NCI-H187 (cell line): ENCODE data around the gene LPCAT4.
"Not testable (repeated sequence)": the region's sequence is repeated elsewhere in the genome, so short reads cannot be mapped to it uniquely, and the experiment has no call there.

ENCODE experiments used
- DNase-seq, 2 experiments: peaks; one replicate each; lab custom pipeline; 2025; lab: John Stamatoyannopoulos, UW

LPCAT4 gene

GRCh38 chr15:34362047-34362773, 4.8 kb downstream of the LPCAT4 start:
- no peak for DNase-seq

DNA sequence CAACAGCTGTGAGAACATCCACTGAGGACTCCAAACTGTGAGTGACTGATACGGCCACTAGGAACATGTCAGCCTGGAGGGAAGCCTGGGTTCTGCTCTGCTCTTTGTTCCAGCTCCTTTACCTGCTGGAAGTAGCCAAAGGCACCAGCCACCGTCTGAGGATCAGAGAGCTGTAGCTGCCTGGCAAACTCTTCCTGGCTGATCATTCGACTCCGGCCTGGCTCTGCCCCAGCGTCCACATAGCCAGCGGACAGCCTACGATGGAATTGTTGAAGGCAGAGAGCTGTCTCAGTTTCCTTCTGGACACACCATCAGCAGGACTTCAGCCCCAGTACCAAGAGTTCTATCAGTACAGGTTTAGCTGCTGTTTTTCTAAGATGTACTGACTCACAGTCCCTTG, 5.7 kb downstream of the LPCAT4 start:
- no peak for DNase-seq

- no peak for DNase-seq
These were observed 6.7 kb downstream of the LPCAT4 start for GRCh38 chr15:34360298-34360697.

DNA sequence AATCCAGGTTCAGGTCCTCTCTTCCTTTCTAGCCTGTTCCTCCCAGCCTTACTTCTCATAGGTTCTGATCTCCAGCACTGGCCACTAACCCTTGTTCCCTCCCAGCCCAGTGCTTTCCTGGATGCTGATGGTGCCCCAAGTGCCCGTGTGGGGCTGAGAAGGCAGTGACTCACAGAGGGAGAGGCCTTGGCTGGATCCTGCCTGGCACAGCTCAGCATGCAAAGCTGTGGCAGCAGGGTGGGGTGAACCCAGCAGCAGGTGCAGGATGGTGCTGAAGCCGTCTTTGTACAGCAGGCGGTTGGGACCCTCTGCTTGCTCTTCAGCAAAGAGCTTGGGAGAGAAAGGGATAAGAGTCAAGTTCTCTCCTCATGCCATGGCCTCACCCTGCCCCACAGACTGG, 7.6 kb downstream of the LPCAT4 start:
- DNase-seq, result no peak

DNA sequence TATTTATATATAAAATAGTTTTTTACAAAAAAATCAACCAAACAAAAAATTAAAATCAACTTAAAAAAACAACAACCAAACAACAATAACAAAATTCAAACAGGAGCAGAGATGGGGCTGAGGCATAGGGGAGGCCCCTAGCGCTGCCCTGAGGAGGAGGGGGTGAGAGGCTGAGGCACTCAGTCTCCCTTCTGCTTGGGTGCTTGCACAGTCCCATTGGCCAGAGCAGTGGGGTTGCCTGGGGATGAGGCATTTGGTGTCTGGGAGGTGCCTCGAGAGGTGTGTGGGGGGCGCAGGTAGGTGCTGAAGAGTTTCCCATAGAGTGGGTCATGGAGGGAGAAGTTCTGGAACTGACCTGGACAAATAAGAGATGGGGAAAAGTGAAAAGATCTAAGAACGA, 8.0 kb downstream of the LPCAT4 start:
- DNase-seq, result no peak

DNA sequence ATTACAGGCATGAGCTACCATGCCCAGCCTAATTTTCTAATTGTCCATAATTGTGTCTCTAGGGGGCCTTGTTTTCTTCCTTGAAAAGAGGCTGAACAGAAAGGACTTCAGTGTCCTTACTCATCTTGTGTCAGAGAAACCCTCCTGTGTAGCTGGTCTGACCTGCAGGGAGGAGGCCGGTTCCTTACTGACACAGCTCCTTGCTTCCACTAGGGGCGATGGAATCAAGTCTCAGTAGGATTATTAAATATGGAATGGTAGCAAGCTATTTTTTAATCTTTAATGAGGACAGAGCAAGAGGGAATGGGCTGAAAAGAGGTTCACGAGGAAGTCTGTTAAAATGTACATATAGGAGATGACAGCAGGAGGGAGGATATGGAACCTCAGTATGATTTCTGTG, 8.6 kb downstream of the LPCAT4 start:
- no peak for DNase-seq

GRCh38 chr15:34357653-34358052, 9.3 kb downstream of the LPCAT4 start:
- DNase-seq, result no peak

DNA sequence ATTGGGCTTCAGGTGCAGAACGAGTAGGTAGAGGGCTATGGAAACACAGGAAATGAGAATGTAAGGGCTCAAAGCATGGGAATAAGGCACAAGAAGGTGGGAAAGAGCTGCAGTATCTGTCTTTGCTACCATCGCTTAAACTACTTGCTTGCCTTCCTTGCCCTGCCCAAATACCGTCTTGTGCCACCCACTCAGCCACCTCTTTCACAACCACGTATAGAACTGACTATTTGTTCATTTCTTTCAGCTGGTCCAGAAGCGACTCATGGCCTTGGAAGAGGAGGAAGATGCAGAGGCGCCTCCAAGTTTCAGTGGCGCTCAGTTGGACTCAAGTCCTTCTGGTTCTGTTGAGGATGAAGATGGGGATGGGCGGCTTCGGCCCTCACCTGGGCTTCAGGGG, 11.8 kb downstream of the LPCAT4 start:
- no peak for DNase-seq

DNA sequence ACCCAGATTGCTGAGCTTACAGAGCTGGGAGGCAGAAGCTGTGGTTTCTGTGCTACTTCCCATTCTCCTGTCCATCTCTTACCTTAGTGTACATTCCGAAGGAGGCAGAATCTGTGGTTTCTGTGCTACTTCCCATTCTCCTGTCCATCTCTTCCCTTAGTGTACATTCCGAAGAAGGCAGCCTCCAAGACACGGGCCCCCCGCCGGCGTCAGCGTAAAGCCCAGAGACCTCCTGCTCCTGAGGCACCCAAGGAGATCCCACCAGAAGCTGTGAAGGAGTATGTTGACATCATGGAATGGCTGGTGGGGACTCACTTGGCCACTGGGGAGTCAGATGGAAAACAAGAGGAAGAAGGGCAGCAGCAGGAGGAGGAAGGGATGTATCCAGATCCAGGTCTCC, 12.7 kb downstream of the LPCAT4 start:
- DNase-seq, result no peak

DNA sequence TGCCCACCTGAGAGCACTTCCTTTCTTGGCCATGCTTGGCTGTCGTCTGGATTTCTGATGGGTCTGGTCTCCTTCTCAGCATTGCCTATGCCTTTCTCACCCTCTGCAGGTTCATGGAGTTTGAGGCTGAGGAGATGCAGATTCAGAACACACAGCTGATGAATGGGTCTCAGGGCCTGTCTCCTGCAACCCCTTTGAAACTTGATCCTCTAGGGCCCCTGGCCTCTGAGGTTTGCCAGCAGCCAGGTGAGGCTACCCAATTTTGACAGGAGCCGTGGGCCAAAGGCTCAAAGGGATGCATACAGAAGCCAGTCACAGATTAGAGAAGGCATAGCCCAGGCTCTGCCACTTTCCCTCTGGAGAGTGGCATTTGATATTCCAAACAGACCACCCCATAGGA, 13.4 kb downstream of the LPCAT4 start:
- no peak for DNase-seq

DNA sequence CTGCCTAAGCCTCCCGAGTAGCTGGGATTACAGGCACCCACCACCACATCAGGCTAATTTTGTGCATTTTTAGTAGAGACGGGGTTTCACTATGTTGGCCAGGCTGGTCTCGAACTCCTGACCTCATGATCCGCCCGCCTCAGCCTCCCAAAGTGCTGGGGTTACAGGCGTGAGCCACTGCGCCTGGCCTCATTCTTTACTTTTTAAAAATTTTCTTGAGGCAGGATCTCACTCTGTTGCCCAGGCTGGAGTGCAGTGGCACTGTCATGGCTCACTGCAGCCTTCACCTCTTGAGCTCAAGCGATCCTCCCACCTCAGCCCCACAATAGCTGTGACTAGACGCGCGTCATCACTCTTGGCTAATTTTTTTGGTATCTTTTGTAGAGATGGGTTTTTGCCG, 14.0 kb downstream of the LPCAT4 start:
- DNase-seq, result not testable (repeated sequence)

DNA sequence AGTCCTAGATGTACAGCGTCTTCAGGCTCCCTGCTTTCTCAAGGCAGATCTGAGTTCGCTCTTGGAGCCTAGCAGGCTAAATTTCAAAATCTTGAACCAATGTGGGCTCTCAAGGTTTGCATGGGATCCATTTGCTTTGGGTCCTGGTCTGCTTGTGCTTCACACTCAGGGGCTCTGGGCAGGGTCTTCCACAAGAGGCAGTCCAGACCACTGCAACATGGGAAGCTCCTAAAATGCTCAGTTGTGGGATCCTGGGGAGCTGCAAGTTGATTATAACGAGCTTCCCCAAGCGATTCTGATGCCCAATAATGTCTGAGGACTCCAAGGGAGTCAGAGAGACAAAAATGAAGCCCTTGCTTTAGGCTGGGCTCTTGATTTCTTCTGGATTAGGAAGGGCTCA, 17.2 kb downstream of the LPCAT4 start:
- no peak for DNase-seq

GRCh38 chr15:34348735-34349300, 18.2 kb downstream of the LPCAT4 start:
- DNase-seq, result no peak

GRCh38 chr15:34347951-34348638, 18.9 kb downstream of the LPCAT4 start:
- no peak for DNase-seq

DNA sequence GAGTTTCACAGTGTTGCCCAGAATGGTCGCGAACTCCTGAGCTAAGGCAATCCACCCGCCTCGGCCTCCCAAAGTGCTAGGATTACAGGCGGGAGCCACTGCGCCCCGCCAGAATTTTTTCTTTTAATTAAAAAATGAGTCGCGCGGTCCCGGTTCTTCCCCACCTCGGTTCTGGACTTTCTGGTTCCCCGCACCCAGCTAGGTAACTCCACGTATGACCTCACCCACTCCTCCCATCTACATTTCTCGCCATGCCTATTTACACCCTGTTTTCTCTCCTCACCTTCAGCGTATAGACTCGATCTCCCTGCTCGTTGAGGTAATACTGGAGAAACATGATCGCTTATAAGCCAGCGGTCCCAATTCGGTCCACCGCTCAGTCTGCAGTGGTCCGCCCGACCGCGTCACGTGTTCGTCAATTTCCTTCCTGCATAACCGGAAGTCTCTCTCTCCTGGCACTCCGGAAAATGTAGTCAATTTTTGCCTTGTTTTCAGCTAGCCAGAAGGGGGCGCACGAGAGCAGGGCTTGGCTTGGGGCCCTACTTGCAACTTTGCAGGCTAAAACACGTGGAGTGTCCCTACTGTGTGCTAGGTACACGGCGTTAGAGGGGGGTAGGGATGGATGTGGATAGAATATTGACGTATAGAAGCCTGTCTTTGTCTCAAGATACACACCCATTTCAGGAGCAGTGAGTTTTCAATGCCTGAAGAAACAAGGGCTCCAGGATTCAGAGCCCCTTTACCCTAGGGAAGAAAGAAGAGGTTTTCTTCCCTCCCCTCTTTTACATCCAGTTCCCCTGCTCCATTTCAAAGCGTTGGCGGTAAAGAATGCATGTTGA, 24.0 kb downstream of the LPCAT4 start, which contains the start of the genes NOP10 and NUTM1:
Gene NOP10 (minus strand): TSS at position 400 of the 839 bp plus-strand sequence. CDS start 63 bp downstream, at position 337.
Gene NUTM1 (plus strand): TSS at position 579 of the 839 bp plus-strand sequence. CDS start 382 bp downstream, outside the sequence.
- DNase-seq, result peak; percentile 70 to 73

DNA sequence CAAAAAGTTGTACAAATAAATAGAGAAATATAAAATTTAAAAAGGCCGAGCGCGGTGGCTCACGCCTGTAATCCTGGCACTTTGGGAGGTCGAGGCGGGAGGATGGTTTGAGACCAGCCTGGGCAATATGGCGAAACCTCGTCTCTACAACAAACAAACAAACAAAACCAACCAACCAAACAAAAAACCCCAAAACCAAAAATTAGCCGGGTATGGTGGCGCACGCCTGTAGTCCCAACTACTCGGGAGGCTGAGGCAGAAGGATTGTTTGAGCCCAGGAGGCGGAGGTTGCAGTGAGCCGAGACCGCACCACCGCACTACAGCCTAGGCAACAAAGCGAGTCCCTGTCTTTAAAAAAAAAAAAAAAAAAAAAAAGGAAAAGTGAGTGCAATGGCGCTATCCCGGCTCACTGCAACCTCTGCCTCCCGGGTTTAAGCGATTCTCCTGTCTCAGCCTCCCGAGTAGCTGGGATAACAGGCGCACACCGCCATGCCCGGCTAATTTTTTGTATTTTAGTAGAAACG, 24.7 kb downstream of the LPCAT4 start:
- DNase-seq, result not testable (repeated sequence)

DNA sequence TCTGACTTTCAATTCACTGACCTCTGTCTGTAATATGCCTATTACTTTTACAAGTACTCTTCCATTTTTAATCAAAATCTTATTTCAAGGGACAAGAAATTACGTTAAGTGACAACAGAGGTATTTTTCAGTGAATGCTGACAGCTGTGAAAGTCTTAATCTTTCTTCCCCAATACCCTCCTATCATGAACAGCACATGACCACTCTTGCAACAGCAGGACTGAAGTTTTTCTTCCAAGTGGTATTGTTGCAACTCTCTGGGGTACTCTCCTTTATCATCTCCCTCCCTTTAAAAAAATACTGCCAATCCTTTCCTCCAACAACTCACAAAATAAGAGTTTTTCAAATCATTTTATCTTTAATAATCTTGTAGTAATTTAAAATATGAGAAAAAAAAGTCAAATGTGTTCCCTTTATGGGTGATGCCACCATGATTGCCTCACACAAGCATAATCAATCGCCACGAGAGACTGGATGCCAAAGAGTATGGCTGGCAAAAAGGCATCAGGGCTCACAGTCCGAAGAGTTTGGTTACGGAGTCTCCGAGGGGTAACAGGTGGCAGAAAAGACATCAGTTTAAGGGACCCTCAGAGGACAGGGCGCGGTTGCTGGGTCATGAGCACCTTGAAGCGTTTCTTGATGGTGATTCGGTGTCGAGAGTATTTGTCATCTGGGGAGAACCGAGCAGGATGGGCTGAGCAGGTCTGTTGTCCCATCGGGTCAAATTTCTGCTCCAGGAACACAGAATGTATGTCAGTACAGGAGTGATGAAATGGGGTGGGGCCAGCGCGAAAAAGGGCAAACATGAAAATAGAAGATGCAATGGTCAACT, 25.4 kb downstream of the LPCAT4 start:
- no peak for DNase-seq

DNA sequence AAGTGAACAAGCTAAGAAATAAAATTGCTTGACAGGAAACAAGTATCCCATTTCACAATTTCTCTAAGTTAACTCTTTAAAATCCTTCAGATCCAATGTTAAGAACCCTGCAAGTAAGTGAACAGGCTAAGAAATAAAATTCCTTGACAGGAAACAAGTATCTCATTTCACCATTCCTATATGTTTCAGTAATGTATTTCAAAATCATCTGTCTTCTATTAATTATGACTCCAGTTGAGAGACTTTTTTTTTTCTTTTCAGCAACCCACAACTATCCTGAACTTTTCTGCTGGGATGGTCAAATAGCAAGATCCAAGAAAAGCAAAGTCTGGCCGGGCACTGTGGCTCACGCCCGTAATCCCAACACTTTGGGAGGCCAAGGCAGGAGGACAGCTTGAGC, 27.1 kb downstream of the LPCAT4 start:
- DNase-seq, result no peak

- no peak for DNase-seq
These were observed 28.6 kb downstream of the LPCAT4 start for GRCh38 chr15:34338347-34338746.

DNA sequence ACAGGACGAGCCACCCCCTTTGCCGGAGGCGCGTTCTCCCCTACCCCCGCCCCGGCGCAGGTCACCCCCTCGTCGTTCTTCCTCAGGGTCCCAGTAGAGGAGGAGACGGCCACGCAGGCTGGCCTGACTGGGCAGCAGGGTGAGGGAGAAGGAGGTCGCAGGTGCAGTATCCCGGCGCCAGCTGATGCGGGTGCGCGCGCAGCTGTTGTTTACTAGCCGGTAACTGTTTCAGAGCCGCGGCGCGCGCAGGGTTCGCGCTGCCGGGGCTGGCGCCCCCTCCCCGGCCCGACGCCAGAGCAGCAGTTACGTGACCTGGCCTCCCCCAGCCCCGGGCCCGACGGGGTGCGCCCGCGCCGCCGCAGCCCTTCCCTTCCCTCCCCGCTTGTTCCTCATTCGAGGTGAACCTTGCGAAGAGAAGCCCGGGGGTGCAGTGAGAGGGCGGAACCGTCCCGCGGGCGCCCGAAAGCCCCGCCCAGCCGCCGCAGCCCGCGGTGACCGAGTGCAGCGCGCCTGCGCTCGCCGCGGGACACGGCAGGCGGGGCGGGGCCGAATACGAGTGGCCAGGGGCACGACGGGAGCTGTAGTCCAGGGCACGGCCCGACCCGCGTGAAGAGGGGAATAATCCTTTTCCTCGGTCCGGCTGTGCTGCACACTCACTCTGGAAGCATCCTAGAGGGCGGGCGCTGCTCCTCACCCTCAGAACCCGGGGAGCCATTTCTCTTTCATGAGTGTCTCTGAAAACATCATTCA, 29.3 kb downstream of the LPCAT4 start, which contains the start of gene SLC12A6:
Gene SLC12A6 (minus strand): TSS at position 225 of the 750 bp plus-strand sequence. CDS start 1,101 bp downstream, outside the sequence.
- peak; percentile 29 to 68 for DNase-seq
